ENCODE measurements around the gene PNRC2.

GRCh38 chr1:23977854-23978191 is 18.2 kb downstream of the PNRC2 start:
- no peak for TF ChIP-seq CTCF (IDR thresholded peaks at IDR 0.05; ENCODE audit: insufficient read depth, low read length, poor library complexity, severe bottlenecking)
- no peak for TF ChIP-seq EZH2phosphoT487 (conservative IDR thresholded peaks at IDR 0.05; ENCODE audit: low read length)

Data from SU-DHL-6 (cell line).